T-helper 1 cell (primary cell): ENCODE data around the gene STAB2.
A peak's percentile ranks its signal among the peaks of the same experiment; 100 is the strongest.
"Not testable (repeated sequence)": the region's sequence is repeated elsewhere in the genome, so short reads cannot be mapped to it uniquely, and the experiment has no call there.

Source experiments
- DNase-seq, 5 donors: peaks; one replicate each; pipeline ENCODE4 v3.0.0-alpha.2; 2012 to 2020

STAB2 gene

DNA sequence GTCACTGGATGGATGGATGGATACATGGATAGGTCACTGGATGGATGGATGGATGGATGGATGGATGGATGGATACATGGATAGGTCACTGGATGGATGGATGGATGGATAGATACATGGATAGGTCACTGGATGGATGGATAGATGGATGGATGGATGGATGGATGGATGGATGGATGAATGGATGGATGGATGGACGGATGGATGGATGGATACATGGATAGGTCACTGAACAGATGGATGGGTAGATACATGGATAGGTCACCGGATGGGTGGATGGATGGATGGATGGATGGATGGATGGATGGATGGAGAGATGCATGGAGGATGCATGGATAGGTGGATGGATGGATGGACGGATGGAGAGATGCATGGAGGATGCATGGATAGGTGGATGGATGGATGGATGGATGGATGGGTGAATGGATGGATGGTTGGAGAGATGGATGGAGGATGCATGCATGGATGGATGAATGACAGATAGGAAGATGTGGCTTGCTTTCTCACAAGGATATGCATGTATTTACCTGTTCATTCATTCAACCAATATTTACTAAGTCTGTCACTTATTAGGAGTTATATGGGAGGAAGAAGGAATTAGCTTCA, 66.6 kb downstream of the STAB2 start:
- DNase-seq = not testable (repeated sequence)

DNA sequence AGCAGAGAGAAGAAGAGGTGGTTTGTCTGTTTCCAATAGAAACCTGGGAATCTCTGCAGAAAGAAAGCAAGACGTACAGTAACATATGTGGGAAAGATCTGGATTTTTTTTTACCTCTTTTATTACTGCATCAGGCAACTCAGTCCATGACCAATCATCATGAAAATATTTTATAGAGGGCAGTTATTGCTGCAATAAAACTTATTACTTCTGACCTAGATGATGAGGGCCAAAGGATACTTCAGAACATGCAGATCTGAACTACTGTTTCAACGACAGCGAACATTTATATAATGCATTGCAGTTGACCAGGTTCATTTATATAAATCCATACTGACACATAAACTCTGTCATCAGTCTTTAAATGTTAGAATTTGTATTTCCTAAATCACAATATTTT, 67.7 kb downstream of the STAB2 start:
- DNase-seq = no peak

DNA sequence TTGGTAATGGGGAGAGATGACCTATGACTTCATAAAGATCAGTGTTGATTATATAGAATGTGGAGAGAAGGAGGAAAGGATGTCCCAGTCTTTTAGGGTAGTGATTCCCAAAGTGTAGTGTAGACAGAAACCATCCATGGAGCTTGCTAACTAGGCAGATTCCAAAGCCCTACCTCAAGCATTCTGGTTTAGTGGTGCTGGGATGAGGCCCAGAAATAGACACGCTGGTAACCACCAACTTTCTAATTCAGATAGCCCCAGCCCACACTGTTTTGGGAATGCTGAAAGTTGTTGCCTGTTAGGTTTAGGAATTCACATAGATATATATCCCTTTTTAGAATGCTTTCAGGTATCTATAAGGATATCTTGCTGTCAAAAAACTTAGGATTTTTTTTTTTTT, 69.2 kb downstream of the STAB2 start:
- no peak for DNase-seq

DNA sequence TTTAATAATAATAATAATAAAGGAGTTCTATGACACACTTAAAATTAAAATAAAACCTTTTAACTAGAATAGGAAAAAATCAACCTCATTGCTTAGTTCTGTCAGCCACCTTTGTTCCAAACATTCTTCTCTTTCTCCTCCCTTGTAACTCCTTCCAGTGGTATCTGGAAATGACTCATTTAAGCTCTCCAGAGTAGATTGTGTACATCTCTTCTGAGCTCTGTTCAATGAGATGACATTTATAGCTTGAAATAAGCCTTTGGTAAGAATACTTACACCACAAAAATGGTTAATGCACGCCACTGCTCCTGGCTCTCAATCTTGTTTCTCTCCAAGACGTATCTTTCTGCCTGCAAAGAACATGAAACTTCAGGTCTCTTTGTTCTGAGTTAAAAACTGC, 70.3 kb downstream of the STAB2 start:
- DNase-seq = no peak

DNA sequence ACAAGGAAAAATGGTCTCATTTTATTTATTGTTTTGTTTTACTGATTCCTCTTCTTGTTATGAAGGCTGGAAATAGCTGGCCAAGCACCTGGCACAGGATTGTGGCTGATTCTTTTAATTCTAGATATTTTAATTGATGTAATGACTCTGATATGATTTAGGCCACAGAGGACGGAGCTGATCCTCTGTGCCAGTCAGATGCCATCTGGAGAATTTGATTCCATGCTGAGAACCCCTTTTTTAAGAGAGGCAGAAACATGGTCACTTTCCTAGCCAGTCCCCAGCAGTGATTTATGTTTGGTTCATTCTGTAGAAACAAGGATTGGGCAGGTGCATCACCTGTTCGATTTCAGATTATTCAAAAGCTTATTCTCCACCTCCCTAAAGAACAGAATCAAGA, 77.6 kb downstream of the STAB2 start:
- no peak for DNase-seq

DNA sequence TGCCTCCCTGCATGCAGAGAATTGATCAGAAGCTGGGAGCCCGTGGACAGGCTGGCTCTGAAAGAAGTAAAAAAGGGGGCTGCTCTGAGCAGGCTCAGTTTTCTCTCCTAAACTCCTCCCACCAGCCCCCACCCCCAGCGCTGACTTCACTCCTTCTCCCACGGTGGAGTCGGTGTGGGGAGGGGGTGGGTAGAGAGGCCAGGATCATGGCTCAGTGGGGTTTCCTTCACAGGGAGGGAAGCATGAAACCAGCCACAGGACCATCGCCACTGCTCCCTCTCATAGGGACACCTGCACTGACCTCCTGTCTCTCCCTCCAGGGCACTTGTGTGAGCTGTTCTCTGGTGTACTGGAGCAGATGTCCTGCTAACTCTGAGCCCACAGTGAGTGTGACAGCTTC, 78.9 kb downstream of the STAB2 start:
- no peak for DNase-seq

DNA sequence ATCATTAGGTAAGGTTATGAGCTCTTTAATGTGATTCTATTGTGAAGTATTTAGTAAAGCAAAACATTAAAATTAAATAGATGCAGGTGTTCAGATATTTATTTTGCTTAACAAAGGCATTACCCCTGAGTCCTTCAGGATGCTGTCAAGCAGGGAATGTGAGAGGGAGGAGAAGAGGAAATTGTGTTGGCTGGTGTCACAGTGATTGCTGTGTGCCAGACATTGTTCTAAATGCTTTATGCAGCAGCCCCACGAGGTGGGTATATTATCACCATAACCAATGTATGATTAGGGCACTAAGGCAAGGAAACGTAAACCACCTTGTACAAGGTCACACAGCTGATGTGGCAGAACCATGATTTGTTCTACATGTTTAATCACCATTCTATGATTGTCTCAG, 80.1 kb downstream of the STAB2 start:
- DNase-seq = no peak

DNA sequence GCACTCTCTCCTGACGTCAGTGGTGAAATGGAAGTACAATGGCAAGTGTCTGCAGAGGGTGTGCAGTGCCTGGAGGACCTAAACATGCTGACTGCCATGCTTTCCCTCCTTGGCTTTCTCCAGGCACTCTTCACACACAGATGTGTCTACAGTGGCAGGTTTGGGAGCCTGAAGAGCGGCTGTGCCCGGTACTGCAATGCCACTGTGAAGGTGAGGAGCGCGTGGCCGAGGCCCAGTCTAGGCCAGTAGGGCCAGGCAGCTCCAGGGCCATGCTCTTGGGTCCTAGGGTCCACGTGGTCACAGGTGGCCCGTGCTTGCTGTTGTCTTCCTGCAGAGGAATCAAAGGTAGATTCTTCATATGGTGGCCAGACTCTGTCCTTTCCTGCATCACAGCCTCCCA, 81.4 kb downstream of the STAB2 start:
- no peak for DNase-seq

DNA sequence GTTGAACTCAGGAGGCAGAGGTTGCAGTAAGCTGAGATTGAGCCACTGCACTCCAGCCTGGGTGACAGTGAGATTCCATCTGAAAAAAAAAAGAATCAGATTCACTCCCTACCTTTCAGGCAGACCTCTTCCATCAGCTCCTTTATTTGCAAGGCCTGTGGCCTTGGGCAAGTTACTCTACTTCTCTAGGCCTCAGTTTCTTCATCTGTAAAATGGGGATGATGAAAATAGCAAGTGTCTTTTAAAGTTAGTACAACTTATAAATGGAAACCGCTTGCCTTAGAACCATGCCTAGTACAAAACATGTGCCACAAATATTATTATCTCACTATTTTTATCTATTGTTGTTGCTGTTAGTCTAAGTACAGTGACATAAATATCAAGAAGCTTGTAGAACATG, 84.3 kb downstream of the STAB2 start:
- no peak for DNase-seq

DNA sequence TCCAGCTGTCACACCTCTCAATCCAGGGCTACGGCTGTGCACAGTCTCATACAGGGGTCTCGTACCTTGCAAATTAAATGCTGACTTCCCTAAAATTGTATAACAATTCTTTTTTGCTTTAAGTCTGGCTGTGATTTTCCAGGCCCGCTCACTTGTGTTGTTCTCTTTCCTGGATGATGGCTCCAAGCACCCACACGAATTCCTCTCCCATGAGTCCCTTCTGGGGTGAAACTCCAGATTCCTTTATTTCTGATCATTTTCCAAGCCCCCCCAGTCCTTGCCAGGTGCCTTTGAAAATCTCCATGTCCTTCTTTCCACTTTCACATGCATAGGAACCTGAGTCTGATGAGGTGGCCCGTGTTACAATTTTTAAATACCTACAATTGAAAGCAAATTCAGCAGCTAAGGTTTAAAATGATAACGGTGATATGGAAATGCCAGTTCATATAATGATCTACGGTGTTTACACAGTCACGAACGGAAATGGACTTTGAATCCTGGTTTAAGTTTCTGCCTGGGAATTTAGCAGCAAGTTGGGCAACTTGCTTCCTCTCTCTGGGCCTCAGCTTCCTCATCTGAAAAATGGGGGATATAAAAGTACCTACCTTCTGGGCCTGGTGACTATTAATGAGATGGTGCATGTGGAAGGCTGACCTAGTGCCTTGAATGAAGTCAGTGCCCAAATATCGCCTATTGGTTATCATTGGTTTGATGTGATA, 85.5 kb downstream of the STAB2 start:
- DNase-seq = no peak

DNA sequence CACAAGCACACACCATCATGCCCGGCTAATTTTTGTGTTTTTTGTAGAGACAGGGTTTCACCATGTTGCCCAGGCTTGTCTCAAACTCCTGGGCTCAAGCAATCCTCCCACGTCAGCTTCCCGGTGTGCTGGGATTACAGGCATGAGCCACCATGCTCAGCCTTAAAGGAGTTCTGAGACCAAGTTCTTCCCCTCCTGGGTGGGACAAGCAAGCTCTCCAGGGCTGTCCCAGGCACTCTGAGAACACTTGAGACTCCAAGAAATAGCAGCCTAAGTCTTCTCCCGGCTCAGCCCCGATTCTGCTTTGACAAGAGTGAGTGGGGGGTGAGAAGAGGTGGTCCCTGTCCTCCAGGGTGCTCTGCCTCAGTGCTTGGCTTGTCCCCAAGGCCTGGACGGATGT, 86.4 kb downstream of the STAB2 start:
- DNase-seq = no peak

DNA sequence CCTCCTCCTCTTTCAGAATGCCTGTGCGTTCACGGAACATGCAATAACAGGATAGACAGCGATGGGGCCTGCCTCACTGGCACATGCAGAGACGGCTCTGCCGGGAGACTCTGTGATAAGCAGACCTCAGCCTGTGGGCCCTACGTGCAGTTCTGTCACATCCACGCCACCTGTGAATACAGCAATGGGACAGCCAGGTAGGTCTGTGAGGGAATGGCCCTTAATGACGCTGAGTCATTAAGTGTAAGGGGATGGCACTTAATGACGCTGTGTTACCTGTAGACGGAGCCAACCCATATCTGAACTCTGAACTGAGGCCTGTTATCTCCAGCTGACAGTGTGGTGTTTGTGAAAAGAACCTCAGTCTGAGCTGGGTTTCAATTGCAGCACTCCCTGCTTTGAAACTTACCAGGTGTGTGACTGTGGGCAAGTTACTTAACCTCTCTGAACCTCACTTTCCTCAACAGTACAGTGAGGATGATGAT, 86.9 kb downstream of the STAB2 start:
- DNase-seq = no peak

DNA sequence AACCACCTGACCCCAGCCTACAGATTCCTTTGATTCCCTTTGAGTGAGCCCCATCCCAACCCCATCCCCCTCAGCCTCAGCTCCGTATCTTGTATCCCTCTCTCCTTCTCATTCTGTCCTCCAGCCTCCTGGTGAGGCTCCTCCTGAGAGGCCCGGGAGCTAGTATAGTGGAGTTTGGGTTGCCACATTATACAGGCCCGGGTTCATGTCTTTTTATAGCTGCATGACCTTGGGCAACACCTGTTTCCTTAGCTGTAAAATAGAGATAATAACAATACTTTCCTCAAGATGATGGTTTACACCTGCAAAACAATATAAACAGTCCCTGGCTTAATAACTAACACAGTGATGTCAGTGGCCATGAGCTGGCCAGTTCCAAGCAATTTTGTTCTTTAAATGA, 89.8 kb downstream of the STAB2 start:
- DNase-seq = no peak

DNA sequence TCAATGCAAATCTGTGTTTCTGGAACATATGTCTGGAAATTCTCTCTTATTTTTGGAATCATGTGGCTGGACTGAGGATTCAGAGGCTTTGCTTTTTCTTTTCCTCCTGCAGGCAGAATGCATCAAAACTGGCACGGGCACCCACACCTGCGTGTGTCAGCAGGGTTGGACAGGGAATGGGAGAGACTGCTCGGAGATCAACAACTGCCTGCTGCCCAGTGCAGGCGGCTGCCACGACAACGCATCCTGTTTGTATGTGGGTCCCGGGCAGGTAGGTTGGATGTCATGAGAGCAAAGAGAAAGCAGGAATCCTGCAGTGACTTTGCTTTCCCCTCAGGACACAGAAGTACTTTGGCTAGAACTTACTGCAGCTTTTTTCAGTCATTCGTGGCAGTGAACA, 90.3 kb downstream of the STAB2 start:
- no peak for DNase-seq

DNA sequence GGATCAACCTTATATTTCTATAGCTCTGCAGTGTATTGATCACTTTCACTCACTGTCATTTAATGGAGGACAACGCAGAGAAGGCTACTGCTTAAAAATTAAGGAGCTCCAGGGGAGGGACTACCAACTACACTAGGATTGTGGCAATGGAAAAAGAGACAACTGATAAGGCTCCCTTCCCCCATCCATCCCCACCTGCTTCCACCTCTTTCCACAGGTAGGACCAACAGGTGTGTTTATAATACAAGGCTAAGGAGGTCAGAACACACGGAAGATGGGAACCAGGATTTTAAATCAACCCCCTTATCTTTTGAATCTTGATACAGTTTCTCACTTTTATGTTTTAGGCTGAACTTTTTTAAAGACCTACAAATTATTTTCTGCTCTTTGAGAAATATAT, 90.8 kb downstream of the STAB2 start:
- DNase-seq = no peak

DNA sequence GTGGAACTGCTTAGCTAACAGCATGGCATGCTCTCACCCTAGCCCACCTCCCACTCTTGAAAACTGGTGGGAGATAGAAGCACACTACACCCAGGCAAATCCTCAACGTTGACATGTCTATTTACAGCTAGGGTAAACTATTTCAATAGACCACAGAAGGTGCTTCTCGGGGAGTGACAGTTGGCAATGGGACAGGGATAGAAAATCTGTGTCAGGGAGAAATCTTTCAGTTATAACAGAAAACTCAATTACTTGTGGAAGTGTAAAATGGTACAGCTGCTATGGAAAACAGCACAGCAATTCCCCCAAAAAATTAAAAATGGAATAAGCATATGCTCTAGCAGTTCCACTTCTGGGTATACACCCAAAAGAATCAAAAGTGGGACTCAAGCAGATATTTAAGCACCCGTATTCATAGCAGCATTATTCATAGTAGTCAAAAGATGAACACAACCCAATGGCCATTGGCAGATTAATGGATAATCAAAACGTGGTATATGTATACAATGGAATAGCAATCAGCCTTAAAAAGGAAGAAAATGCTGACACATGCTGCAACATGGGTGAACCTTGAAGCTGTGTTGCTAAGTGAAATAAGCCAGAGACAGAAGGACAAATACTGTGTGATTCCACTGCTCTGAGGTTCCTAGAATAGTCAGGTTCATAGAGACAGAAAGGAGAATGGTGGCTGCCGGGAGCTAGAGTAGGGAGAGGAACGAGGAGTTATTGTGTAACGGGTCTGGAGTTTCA, 92.5 kb downstream of the STAB2 start:
- DNase-seq = no peak

DNA sequence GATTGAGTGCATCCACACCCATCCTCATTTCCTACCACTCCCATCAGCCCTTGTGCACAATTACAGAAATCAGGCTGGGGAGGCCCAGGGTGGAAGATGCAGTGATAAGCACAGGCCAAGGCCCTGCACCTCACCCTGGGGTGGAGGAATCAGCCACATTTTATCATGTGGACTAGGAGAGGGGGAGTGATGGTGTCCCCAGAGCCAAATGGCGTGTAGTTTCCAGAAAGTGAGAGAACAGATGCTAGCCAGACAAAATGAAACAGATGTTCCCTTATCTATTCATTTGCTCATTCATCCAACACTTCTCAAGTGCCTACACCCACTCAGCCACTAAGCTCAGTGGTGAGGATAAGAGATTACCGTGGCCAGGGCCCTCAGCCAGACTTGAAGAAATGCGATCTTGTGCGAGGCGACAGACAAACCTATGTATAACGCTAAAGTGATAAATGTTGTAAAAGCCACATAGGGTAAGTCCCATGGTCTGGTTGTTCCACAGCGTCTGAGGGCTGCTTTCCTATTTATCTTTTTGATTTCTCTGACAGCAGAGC, 93.6 kb downstream of the STAB2 start:
- DNase-seq = no peak

DNA sequence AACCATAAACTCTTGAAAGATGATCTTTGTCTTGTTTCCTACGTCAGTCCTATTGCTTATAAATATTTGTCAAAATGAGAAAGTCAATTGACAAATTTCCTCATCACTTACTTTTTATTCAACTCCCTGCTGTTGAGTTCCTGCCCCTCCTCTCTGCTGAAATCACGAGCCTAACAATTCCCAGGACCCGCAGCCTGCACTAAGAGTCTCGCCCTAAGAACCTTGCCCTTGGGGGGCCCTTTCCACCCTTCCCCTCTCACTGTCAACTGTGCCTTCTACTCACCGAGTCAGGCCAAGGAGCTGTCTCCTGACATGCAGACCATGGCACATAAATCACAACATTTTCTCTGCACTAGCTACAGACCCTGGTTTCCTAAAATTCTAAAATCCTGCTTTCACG, 99.0 kb downstream of the STAB2 start:
- no peak for DNase-seq

DNA sequence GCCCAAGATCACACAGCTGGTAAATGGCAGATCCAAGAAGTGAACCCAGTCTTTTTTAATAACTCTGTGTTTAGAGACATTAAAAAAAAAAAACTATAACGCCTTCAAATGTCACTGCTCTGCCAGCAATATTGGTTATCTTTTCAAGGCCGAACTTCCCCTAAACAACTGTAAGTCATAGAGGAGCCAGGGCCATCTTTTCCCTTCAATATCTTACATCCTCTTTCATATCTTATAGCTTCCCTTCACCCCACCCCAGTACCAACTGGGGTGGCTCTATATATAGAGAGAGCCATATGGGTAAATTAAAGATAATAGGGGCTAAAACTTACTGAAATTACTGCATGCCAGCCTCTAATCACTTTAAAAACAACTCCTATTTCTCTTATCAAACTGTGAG, 100.2 kb downstream of the STAB2 start:
- DNase-seq = no peak

DNA sequence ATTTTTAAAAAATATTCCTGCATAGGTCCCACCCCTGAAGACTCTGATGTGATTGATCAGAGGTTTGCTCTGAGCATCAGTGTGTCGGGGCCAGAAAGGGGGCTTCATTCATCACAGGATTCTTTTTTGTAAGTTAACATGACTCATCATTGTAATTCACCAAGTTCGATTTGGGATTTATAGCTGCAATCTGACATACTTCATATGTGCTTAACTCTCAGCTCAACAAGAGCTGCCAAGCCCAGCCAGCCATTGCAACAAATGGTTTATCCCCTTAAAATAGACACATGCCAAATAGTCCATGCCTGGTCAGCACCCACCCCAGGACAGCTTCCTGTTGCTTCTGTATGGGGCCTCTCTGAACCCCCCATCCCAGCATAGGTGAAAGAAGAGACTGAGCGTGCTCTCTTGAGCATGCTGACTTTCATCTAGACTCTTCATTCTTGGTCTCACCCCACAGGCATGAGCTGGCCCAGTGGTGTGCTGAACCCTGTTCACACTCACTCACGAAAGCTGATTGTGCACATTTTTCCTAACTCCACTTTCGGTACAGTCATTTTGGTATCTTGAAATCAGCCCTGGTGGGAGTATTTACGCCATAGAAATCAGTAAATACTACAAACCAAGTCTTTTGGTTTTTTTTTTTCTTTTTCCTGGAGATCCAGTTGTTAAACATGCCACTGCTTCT, 101.4 kb downstream of the STAB2 start:
- peak in 1 of 5 donors; percentile 16 for DNase-seq

DNA sequence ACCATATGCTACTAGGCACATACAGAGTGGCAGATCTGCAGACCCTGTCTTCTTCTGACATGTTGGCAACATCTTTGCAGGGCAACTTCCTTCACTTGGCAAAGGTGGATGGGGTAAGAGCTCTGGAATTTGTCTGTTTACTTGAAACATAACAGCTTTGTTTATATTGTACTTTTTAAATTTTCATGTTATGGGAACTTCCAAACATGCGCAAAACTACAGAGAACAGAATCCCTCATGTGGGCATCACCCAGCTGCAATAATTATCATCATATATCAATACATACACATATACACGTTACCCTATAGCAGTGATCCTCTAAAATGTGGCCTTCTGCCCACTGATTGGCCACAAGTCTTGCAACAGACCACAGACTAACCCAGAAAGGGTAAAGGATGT, 103.4 kb downstream of the STAB2 start:
- DNase-seq = no peak

DNA sequence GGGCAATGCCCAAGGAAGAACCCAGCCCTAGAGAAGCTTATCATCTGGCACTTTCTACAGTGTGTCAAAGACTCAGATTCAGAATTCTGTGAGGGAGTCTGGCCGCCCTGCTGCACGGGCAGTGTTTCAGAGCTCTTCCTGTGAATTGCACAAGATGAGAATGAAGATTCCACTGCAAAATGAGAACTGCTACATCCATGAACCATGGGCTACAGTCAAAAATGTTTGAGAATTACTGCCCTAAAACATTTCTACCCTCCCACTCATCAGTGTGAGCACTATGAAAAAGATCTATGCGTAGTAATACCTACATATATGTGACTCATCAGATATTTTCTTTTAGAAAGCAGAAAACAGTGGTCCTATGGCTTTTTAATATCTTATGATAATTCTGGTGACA, 104.0 kb downstream of the STAB2 start:
- no peak for DNase-seq

DNA sequence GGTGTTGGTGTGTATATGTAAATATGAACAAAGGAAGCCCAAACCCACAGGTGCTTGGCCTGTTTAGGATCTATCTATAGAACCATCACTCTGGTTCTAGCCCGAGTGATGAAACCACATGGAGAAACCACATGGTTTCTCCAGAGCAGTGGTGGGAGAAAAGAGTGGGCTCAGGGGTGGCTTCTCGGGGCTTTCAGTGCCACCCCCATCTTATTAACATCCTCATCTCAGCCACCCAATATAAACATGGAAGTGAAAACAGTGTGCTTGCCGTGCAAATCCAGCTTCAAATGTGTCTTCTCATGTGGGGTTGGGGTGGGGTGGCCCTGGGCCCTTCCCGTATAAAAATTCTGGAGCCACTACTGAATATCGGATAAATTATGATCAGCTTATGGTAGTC, 109.0 kb downstream of the STAB2 start:
- no peak for DNase-seq
